AML-193 (cell line): ENCODE results near the gene NUMBL.
"Not testable (repeated sequence)": the region's sequence is repeated elsewhere in the genome, so short reads cannot be mapped to it uniquely, and the experiment has no call there.

Experiments used
- DNase-seq, 2 experiments: peaks; one replicate each; lab custom pipeline; 2025; lab: John Stamatoyannopoulos, UW

Gene NUMBL

DNA sequence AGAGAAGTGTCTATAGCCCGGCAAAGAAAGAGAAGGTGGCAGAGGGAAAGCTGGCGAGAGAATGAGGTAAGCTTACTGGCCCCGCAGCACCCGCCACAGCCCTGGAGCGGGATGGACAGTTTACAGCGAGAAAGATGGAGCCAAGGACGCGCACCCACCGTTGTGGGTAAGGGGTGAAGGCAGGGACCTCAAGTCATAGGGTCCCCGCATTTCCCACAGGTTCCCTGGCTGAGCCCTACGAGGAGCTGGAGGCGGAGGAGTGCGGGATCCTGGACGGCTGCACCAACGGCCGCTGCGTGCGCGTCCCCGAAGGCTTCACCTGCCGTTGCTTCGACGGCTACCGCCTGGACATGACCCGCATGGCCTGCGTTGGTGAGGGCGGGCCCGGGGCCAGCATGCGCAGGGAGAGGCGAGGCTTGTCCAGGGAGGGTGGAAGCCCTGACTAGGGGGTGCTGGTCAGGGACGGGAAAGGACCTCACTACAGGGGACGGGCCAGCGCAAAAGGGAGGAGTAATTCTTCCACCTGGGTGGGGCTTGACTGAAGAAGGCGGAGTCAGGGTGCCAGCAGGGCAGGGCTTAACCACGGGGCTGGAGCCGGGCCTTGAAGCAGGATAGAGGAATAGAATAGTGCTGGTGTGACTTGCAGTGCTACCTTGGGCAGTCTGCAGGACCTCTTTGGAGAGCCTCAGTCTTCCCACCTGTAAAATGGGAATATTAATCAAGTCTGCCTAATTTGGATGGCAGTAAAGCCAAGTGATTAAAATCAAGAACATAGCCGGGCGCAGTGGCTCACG lies 62.8 kb downstream of the NUMBL start:
- no peak for DNase-seq

DNA sequence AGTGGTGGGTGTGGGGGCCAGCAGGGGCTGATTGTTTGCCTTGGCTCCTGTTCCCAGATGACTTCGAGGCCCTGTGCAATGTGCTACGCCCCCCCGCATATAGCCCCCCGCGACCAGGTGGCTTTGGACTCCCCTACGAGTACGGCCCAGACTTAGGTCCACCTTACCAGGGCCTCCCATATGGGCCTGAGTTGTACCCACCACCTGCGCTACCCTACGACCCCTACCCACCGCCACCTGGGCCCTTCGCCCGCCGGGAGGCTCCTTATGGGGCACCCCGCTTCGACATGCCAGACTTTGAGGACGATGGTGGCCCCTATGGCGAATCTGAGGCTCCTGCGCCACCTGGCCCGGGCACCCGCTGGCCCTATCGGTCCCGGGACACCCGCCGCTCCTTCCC lies 63.5 kb downstream of the NUMBL start:
- DNase-seq: no peak

DNA sequence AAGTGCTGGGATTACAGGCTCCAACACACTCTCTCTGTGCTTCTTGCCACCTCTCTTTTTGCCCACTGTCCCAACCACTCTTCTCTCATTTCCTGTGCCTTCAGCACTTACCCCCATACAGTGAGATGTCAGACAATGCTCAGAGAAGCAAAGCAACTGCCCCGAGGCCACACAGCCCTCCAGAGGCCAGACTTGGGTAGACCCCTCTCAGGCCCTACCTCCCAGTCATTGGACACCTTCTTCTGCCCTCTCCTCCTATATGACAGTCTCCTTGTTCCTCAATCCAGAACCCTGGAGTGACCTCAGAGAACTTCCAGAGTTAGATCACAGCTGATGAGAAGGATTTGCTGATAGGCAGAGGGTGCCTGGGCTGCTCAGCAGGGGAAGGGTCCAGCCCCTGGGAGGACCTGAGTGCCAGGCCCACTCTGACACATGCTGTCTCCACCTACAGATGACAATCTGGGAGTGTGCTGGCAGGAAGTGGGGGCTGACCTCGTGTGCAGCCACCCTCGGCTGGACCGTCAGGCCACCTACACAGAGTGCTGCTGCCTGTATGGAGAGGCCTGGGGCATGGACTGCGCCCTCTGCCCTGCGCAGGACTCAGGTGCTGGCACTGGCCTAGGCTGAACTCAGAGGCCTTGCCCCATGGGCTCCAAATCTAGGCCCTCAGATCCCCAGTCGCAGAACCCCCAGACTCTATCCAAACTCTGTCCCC lies 64.9 kb downstream of the NUMBL start:
- no peak for DNase-seq

DNA sequence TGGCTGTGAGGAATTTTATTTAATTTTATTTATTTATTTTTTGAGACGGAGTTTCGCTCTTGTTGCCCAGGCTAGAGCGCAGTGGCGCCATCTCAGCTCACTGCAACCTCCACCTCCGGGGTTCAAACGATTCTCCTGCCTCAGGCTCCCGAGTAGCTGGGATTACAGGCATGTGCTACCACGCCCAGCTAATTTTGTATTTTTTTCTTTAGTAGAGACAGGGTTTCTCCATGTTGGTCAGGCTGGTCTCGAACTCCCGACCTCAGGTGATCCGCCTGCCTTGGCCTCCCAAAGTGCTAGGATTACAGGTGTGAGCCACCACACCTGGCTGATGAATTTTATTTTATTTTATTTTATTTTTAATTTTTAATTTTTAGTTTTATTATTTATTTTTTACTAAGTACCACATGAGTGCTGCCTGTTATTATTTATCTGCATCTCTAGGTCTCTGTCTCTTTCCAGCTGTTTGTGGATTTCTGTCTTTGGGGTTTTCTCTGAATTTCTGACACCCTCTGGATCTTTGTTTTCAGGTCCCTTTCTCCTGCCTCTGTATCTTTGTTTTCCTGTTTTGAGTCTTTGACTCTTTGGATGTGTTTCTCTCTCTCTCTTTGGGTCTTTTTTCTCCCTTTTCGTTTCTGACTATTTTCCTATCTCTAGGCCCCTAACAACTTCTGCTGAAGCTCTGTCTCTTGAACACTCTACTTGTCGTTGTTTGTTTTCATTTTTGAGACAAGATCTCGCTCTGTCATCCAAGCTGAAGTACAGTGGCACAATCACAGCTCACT lies 65.9 kb downstream of the NUMBL start:
- not testable (repeated sequence) for DNase-seq

DNA sequence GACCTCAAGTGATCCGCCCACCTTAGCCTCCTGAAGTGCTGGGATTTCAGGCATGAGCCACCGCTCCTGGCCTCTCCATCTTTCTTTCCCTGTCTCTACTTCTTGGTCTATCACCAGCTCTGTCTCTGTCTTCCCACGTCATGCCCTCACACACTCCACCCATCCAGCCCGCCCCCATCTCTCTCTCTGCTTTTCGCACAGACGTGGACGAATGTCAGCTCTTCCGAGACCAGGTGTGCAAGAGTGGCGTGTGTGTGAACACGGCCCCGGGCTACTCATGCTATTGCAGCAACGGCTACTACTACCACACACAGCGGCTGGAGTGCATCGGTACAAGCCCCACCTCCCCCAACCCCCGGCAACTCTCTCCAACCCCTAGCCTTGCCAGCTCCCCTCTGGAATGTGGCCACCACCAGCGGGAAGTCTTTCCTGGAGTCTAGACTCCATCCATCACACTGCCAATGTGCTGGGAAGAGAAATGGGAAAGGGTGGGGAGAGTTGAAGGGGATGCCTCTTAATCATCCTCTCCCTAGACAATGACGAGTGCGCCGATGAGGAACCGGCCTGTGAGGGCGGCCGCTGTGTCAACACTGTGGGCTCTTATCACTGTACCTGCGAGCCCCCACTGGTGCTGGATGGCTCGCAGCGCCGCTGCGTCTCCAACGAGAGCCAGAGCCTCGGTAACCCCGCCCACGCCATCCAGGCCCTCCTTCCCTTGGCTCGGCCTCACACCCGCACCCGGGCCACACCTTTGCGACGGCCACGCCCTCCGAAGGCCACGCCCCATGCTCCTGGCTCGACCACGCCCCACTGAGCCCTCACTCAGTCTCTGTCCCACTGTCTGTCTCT lies 66.8 kb downstream of the NUMBL start:
- no peak for DNase-seq

DNA sequence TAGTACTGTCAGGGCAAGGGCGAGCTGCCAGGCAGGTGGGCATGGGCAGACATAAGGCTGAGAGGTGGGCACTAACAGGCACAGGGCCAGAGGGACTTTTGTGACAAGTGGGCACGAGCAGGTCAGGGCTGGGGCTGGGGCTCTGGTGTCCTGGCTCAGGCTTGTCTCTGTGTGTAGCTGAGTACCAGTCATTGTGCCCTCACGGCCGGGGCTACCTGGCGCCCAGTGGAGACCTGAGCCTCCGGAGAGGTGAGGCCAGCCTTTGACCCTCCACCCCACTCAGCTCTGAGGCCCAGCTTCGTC lies 67.7 kb downstream of the NUMBL start:
- no peak for DNase-seq

DNA sequence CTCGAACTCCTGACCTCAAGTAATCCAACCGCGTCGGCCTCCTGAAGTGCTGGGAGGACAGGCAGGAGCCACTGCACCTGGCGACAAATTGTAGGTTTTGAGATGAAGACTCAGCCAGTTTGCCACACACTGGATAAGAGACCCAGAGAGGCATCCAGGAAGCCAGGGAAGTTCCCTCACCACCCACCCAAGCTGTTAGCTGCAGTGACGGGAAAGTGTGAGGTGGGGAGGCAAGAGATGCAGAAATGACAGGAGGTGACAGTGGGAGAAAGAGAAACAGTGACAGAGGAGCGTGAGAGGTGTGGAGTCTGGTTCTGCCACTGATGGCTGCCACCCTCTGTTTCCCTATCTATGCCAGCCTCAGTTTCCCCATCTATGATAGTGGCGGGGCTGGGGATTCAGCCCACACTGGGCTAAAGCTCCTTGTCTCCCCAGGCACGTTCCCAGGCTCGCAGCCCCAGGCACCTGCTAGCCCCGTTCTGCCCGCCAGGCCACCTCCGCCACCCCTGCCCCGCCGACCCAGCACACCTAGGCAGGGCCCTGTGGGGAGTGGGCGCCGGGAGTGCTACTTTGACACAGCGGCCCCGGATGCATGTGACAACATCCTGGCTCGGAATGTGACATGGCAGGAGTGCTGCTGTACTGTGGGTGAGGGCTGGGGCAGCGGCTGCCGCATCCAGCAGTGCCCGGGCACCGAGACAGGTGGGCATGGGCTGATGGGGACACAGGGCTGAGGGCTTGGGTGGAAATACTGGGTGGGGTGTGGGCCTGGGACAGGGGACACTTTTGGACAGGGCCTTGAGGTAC lies 68.3 kb downstream of the NUMBL start:
- no peak for DNase-seq

DNA sequence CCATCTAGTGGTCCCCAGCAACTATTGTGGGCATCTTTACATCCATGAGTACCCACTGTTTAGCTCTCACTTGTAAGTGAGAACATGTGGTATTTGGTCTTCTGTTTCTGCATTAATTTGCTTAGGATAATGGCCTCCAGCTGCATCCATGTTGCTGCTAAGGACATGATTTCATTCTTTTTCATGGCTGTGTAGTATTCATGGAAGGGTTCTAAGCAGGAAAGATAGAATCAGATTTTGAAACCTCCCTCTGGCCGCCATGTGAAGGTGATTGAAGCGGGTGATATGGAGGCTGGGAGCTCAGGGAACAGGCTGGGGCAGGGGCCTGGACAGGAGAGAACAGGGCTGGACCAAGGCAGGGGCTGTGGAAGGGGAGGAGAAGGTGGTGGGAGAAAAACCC lies 69.2 kb downstream of the NUMBL start:
- no peak for DNase-seq

DNA sequence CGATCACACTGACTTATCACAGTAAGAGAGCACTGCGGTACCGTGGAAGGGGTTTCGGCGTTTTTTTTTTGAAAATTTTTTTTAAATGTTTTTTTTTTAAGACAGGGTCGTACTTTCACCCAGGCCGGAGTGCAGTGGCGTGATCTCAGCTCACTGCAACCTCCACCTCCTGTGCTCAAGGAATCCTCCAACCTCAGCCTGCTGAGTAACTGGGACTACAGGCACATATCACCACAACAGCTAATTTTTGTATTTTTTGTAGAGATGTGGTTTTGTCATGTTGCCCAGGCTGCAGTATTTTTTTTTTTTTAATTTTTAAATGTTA lies 70.3 kb downstream of the NUMBL start:
- DNase-seq: no peak

DNA sequence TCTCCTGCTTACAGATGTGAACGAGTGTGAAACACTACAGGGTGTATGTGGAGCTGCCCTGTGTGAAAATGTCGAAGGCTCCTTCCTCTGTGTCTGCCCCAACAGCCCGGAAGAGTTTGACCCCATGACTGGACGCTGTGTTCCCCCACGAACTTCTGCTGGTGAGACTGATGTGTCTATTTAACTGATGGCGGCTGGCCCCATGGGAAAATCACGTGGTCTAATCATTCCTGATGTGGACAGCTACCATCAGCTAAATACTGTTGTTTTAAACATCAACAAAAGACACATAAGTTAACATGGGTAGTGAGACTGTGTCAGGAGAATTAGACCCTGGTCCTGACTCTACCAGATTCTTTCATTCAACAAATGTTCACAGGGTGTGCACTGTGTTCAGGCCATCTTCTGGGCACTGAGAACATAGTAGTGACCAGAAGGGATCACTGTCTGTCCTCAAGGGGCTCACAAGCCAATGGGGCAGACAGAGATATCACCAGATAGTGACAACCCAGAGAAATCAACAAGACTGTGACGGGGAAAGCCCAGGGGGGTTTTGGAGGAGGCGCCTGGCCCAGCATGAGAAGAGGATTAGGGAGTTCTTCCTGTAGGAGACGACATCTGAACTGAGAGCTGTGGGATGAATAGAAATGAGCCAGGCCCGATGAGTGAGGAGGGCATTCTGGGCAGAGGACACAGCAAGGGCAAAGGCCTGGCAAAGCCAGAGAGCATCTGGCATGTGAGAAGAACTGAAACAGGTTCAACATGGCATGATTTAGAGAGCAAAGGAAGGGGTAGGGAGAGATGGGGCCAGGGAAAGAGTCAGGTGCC lies 70.9 kb downstream of the NUMBL start:
- DNase-seq: no peak

DNA sequence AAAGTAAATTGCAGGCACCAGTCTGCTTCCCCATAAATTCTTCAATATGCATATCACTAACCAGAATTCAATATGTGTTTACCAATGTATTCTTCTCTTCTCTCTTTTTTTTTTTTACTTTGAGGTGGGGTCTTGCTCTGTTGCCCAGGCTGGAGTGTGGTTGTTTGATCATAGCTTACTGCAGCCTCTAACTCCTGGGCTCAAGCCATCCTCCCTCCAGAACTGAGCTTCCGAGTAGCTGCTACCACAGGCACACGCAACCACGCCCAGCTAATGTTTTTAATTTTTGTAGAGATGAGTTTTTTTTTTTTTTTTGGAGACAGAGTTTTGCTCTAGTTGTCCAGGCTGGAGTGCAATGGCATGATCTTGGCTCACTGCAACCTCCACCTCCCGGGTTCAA lies 72.5 kb downstream of the NUMBL start:
- no peak for DNase-seq

DNA sequence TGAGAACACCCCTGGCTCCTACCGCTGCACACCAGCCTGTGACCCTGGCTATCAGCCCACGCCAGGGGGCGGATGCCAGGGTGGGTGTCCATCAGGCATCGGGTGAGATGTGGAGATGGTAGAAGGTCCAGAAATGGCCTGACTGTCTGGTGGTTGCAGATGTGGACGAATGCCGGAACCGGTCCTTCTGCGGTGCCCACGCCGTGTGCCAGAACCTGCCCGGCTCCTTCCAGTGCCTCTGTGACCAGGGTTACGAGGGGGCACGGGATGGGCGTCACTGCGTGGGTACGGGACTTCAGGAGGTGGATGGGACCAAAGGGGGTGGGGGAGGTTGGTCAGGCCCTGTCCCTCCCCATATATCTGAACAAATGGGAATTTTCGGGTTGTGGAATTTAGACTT lies 73.5 kb downstream of the NUMBL start:
- no peak for DNase-seq

DNA sequence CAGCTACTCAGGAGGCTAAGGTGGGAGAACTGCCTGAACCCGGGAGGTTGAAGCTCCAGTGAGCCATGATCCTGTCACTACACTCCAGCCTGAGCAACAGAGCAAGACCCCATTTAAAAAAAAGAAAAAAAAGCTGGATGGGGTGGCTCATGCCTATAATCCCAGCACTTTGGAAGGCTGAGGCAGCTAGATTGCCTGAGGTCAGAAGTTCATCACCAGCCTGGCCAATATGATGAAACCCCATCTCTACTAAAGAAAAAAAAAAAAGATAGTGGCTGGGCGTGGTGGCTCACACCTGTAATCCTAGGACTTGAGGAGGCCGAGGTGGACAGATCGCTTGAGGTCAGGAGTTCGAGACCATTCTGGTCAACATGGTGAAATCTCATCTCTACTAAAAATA lies 74.3 kb downstream of the NUMBL start:
- DNase-seq: no peak
